Measurements from ENCODE around the gene CDHR3. TPM values are rescaled to one million over a fixed set of nuclear protein-coding genes. Genes with fewer than 3 reads are reported as not detected.

CDHR3 gene
- total RNA-seq, 4 donors from 2014 or later, result 6.6 to 11.6 (median 8.9) TPM

DNA sequence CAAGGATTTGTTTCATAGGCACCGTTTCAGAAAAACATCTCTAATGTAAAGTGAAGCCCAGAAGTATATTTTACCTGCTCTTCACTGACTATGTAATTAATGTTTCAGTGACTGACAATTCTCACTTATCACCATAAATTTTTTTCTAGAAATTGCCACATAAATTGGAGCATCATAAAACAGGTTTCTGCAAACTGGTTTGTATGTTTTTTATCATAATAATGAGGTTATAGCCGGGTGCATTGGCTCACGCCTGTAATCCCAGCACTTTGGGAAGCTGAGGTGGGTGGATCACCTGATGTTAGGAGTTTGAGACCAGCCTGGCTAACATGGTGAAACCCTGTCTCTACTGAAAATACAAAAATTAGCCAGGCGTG lies 109.6 kb downstream of the CDHR3 start:
- DNase-seq (ENCODE audit: low spot score), result no peak
- no peak for ATAC-seq (ENCODE audit: low FRiP score)
- TF ChIP-seq, protein P1, sequence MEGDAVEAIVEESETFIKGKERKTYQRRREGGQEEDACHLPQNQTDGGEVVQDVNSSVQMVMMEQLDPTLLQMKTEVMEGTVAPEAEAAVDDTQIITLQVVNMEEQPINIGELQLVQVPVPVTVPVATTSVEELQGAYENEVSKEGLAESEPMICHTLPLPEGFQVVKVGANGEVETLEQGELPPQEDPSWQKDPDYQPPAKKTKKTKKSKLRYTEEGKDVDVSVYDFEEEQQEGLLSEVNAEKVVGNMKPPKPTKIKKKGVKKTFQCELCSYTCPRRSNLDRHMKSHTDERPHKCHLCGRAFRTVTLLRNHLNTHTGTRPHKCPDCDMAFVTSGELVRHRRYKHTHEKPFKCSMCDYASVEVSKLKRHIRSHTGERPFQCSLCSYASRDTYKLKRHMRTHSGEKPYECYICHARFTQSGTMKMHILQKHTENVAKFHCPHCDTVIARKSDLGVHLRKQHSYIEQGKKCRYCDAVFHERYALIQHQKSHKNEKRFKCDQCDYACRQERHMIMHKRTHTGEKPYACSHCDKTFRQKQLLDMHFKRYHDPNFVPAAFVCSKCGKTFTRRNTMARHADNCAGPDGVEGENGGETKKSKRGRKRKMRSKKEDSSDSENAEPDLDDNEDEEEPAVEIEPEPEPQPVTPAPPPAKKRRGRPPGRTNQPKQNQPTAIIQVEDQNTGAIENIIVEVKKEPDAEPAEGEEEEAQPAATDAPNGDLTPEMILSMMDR (IDR thresholded peaks at IDR 0.05), result no peak

DNA sequence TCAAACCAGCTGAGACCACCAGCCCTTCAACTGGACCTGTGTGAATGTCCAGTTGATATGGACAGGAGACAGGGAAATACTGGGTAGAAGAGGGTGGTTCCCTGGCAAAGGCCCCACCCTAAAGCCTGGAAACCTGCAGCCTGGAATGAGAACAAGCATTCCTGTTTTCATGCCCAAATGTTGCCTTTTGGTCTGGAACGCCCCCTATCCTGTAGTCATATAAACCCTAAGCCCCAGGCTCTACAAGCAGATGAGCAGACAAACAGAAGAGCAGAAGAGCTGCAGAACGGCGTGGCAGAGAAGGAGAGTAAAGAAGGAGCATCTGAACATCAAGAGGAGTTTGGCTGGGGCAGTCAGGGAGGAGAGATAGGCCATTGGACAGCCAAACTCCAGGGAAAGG lies 110.6 kb downstream of the CDHR3 start:
- DNase-seq (ENCODE audit: low spot score) (no peak), ATAC-seq (ENCODE audit: low FRiP score) (no peak)
- TF ChIP-seq, protein P1 (IDR thresholded peaks at IDR 0.05), result no peak

DNA sequence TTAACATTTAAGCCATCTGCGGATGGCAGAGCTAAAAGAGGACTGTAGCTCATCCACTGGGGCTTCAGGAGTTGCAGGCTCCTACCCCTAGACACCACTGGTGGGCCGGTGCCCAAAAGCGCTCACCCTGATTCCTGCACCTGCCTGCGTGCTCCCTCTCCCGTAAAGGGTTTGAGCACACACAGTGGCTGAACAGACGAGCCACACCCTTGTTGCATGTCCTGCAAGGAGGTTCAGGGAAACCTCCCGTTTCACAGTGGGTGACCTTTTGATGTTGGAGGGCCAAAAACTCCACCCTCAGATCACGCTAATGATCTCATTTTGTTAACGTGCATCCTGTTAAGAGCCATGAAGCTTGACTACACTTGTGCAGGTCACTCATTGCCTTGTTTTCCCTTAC lies 111.2 kb downstream of the CDHR3 start:
- TF ChIP-seq, protein P1 (IDR thresholded peaks at IDR 0.05), result no peak
- DNase-seq (ENCODE audit: low spot score), result no peak
- ATAC-seq (ENCODE audit: low FRiP score), result no peak

DNA sequence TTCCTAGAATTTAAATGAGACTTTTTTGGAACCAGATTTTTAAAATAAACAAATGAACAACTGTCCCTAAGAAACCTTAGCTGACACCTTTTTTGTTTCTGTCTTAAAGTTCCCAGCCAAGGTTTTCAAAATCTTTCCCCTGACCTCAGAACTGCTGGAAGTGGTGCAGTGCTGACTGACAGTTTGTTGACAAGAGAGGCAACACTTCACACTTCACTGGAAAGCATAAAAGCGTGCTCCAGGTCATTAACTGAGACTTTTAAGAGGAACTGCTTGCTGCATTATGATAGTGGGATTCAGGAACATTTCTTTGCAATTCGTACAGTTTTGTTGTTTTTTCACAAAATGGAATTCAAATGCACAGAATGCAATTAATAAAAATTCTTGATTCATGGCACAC lies 112.9 kb downstream of the CDHR3 start:
- TF ChIP-seq, protein P1 (IDR thresholded peaks at IDR 0.05), result no peak
- DNase-seq (ENCODE audit: low spot score), result no peak
- ATAC-seq (ENCODE audit: low FRiP score), result no peak

DNA sequence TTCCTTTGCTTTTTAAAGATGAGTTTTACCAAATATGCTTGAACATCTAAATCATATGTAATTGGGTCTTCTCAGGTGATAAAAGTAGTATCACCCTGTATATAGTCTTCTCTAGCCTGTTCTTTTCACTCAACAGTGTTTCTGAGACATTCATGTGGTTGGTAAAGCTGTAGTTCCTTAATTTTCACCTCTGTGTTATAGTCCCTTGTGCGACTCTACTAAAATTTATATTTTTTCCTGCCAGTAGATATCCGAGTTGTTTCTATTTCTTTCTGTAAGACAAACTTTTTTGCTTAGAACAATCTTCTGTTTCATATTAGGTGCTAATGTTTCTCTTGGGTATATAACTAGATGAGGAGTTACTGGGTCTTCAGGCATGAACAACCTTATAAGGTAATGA lies 113.5 kb downstream of the CDHR3 start:
- TF ChIP-seq, protein P1 (IDR thresholded peaks at IDR 0.05), result no peak
- no peak for ATAC-seq (ENCODE audit: low FRiP score)
- no peak for DNase-seq (ENCODE audit: low spot score)

DNA sequence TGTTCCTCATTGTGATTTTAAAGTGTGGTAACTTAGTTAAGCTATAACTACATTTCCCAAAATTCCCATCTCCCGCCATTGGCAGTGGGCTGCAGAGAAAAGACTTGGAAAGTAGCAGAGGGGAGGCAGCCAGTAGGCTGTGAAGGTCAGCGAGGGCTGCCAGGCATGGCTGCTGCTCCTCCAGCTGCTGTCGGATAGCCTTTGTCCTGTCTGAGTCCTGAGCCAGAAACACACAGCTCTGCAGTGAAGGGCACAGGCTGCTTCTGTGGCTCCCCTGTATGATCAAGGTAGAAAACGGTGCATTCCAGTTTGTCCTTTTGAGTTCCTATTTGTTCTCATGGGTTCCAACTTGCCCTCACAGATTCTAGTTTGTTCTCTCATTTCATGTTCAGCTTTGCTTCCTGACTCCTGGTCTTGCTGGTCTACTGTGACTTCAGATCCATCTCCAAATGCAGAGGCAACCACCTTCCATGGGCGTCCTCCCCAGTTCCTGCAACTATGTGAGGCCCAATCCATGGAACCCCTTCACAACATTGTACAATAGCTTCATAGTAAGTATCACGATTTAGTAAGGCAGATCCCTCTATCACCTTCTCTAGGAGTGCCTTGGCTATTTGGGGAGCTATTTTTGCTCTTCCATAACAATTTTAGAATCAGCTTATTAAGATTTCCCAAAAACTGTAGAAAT lies 117.4 kb downstream of the CDHR3 start:
- no peak for DNase-seq (ENCODE audit: low spot score)
- TF ChIP-seq, protein P1 (IDR thresholded peaks at IDR 0.05), result no peak
- ATAC-seq (ENCODE audit: low FRiP score), result no peak

DNA sequence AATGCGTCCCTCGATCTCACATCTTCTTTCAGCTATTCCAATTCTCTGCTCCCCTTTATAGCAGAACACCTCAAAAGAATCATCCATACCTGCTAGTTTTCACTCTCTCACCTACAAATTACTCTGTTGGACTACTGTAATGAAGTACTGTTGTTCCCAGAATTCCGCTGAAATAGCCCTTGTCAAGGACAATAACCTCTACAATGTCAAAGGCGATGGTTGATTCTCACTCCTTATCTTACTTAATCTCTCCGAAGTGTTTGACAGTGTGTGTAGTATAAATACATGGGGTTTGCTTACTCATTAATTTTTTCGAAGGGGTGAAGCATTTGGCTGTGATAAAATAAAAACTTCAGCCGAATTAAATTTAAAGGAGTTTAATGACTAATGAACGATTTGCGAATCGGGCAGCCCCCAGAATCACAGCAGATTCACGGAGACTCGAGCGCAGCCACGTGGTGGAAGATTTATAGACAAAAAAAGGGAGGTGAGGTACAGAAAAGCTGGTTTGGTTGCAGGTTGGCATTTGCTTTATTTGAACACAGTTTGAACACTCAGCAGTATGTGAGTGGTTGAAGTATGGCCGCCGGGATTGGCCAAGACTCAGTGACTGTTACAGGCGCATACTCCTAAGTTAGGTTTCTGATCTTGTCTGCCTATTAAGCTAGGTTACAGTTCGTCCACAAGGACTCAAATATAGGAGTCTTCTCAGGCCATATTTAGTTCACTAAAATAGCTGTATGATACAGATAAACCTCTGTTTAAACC lies 119.2 kb downstream of the CDHR3 start:
- DNase-seq (ENCODE audit: low spot score) (no peak), ATAC-seq (ENCODE audit: low FRiP score) (no peak)
- TF ChIP-seq, protein P1 (IDR thresholded peaks at IDR 0.05), result no peak
